H1 (cell line): ENCODE results near the gene MAGEB1. TPM values are rescaled to one million over a fixed set of nuclear protein-coding genes. Genes with fewer than 3 reads are reported as not detected.

Source experiments
- CTCF ChIA-PET: fragments of 300-600 bp; sonication (Branson Sonifier 250); formaldehyde crosslinking; loops from one replicate; lab custom pipeline; 2021; ENCODE audit not compliant: partially characterized antibody; lab: Charles Lee
- POLR2A ChIA-PET: fragments of 300-600 bp; sonication (Branson Sonifier 250); formaldehyde crosslinking; loops from one replicate; lab custom pipeline; 2021; ENCODE audit warnings: inconsistent platforms; ENCODE audit not compliant: partially characterized antibody; lab: Charles Lee
- DNase-seq, 2 experiments: peaks; one replicate each; pipeline versions ENCODE4 v3.0.0 to v3.0.0-alpha.2; 2010 to 2022; ENCODE audit warnings: low spot score in 2 of 2, low read depth in 1 of 2, mixed read lengths in 1 of 2
- FAIRE-seq: peaks from 2 replicates; lab custom pipeline; 2011; peaks lifted over from hg19 to GRCh38; lab: Jason Lieb, UNC
- H2AFZ ChIP-seq: 2 replicates; pipeline ENCODE4 v1.8.1; 2012; ENCODE audit warnings: low read length, inconsistent platforms
- H2AK5ac ChIP-seq: 2 replicates; pipeline ENCODE4 v1.6.1; 2013; ENCODE audit warnings: low read depth, low read length
- H2BK120ac ChIP-seq: replicated peaks from 2 replicates; pipeline ENCODE3; 2013; ENCODE audit warnings: low read depth, low read length, inconsistent platforms
- H2BK12ac ChIP-seq: 2 replicates; pipeline ENCODE4 v1.6.1; 2013; ENCODE audit warnings: low read depth, low read length
- H2BK15ac ChIP-seq: 2 replicates; pipeline ENCODE4 v1.6.1; 2013; ENCODE audit warnings: low read length
- H2BK20ac ChIP-seq: 2 replicates; pipeline ENCODE4 v1.6.1; 2013; ENCODE audit warnings: low read length
- H2BK5ac ChIP-seq: 2 replicates; pipeline ENCODE4 v1.6.1; 2013; ENCODE audit warnings: low read depth, low read length
- H3K14ac ChIP-seq: 2 replicates; pipeline ENCODE4 v1.6.1; 2013; ENCODE audit warnings: inconsistent platforms; ENCODE audit not compliant: insufficient read length
- H3K18ac ChIP-seq: 2 replicates; pipeline ENCODE4 v1.6.1; 2013; ENCODE audit warnings: low read length; ENCODE audit errors: extremely low read depth
- H3K23ac ChIP-seq: 2 replicates; pipeline ENCODE4 v1.6.1; 2013; ENCODE audit warnings: inconsistent platforms; ENCODE audit not compliant: insufficient read length
- H3K23me2 ChIP-seq: 2 replicates; pipeline ENCODE4 v1.6.1; 2013; ENCODE audit warnings: low read depth, low read length
- H3K27ac ChIP-seq: 2 replicates; pipeline ENCODE4 v1.6.1; 2011; ENCODE audit warnings: low read depth, low read length, inconsistent platforms
- H3K27me3 ChIP-seq, 4 experiments: replicated peaks in 1 of 4; 1 replicate in 1 of 4; 2 replicates in 3 of 4; pipeline versions ENCODE4 v1.6.1 to v1.8.1; 2011 to 2013; ENCODE audit warnings: low read length in 3 of 4, mild to moderate bottlenecking in 3 of 4, inconsistent platforms in 2 of 4, mixed read lengths in 2 of 4, moderate library complexity in 1 of 4; ENCODE audit not compliant: control insufficient read depth in 3 of 4, insufficient read depth in 3 of 4; ENCODE audit errors: extremely low read depth in 1 of 4
- H3K36me3 ChIP-seq, 4 experiments: 2 replicates each; pipeline versions ENCODE4 v1.6.1 to v1.8.1; 2011 to 2013; ENCODE audit warnings: mild to moderate bottlenecking in 4 of 4, low read length in 3 of 4, moderate library complexity in 2 of 4, control low read depth in 1 of 4, inconsistent platforms in 1 of 4; ENCODE audit not compliant: insufficient read depth in 4 of 4, control insufficient read depth in 2 of 4
- H3K4ac ChIP-seq: replicated peaks from 2 replicates; pipeline ENCODE3; 2013; ENCODE audit warnings: low read length, low read depth, mixed read lengths, inconsistent platforms; ENCODE audit not compliant: insufficient read length
- H3K4me1 ChIP-seq, 4 experiments: replicated peaks in 1 of 4; 1 replicate in 1 of 4; 2 replicates in 3 of 4; pipeline versions ENCODE4 v1.6.1 to v1.8.1; 2011 to 2013; ENCODE audit warnings: low read length in 3 of 4, inconsistent platforms in 2 of 4, mixed read lengths in 1 of 4; ENCODE audit not compliant: insufficient read depth in 4 of 4, control insufficient read depth in 3 of 4
- H3K4me2 ChIP-seq, 2 experiments: 2 replicates each; pipeline versions ENCODE4 v1.6.1 to v1.8.1; 2011 to 2013; ENCODE audit warnings: low read depth in 2 of 2, low read length in 2 of 2, control low read depth in 1 of 2, inconsistent platforms in 1 of 2, mild to moderate bottlenecking in 1 of 2; ENCODE audit not compliant: insufficient read depth in 1 of 2
- H3K4me3 ChIP-seq, 4 experiments: fragments of 200-600, 300-600 bp in 1 of 4; sonication (generic), shearing (Covaris generic), sonication (Bioruptor Twin) in 1 of 4; 2 replicates each; pipeline versions ENCODE4 v1.5.1 to v1.8.1; 2011 to 2016; ENCODE audit warnings: low read length in 4 of 4, low read depth in 3 of 4, control low read depth in 2 of 4, inconsistent platforms in 2 of 4, mild to moderate bottlenecking in 2 of 4, mixed read lengths in 1 of 4, moderate library complexity in 1 of 4; ENCODE audit not compliant: insufficient read depth in 2 of 4; ENCODE audit errors: extremely low read depth in 1 of 4
- H3K56ac ChIP-seq: replicated peaks from 2 replicates; pipeline ENCODE3; 2013; ENCODE audit warnings: low read depth, mild to moderate bottlenecking, mixed read lengths, low read length, inconsistent platforms; ENCODE audit not compliant: insufficient read length
- H3K79me1 ChIP-seq: 2 replicates; pipeline ENCODE4 v1.6.1; 2013; ENCODE audit warnings: low read depth, low read length, control low read depth
- H3K79me2 ChIP-seq, 2 experiments: 2 replicates each; pipeline versions ENCODE4 v1.6.1 to v1.8.1; 2012 to 2013; ENCODE audit warnings: low read length in 2 of 2, mild to moderate bottlenecking in 2 of 2, inconsistent platforms in 1 of 2; ENCODE audit not compliant: insufficient read depth in 2 of 2, control insufficient read depth in 1 of 2
- H3K9ac ChIP-seq, 4 experiments: replicated peaks in 1 of 4; 1 replicate in 1 of 4; 2 replicates in 3 of 4; pipeline versions ENCODE4 v1.6.1 to v1.8.1; 2011 to 2013; ENCODE audit warnings: low read depth in 3 of 4, low read length in 3 of 4, control low read depth in 2 of 4, mild to moderate bottlenecking in 2 of 4, moderate library complexity in 2 of 4, inconsistent platforms in 1 of 4; ENCODE audit errors: extremely low read depth in 1 of 4
- H3K9me3 ChIP-seq, 2 experiments: 2 replicates each; pipeline versions ENCODE4 v1.6.1 to v1.8.1; 2012 to 2013; ENCODE audit warnings: mild to moderate bottlenecking in 2 of 2, moderate library complexity in 2 of 2, control low read depth in 1 of 2, inconsistent platforms in 1 of 2, low read depth in 1 of 2, low read length in 1 of 2, mixed read lengths in 1 of 2; ENCODE audit not compliant: insufficient read depth in 2 of 2
- H4K20me1 ChIP-seq, 2 experiments: replicated peaks in 1 of 2; 2 replicates each; pipeline versions ENCODE3 to v1.8.1; 2011 to 2013; ENCODE audit warnings: inconsistent platforms in 2 of 2, low read length in 2 of 2, mild to moderate bottlenecking in 1 of 2; ENCODE audit not compliant: insufficient read depth in 2 of 2, control insufficient read depth in 1 of 2
- H4K5ac ChIP-seq: 2 replicates; pipeline ENCODE4 v1.6.1; 2013; ENCODE audit warnings: low read length, low read depth, mixed read lengths, inconsistent platforms; ENCODE audit not compliant: insufficient read length
- H4K8ac ChIP-seq: 2 replicates; pipeline ENCODE4 v1.8.0; 2013; ENCODE audit warnings: mild to moderate bottlenecking, moderate library complexity, low read length, inconsistent platforms; ENCODE audit not compliant: insufficient read depth; ENCODE audit errors: extremely low read depth
- H4K91ac ChIP-seq: replicated peaks from 2 replicates; pipeline ENCODE3; 2013; ENCODE audit warnings: low read length, mixed read lengths, inconsistent platforms; ENCODE audit not compliant: insufficient read length
- CTCF ChIP-seq, 3 experiments: IDR thresholded peaks; 1 replicate in 2 of 3; 2 replicates in 1 of 3; pipeline versions ENCODE4 v1.5.1 to v1.6.1; 2011; ENCODE audit warnings: low read length in 3 of 3, mild to moderate bottlenecking in 3 of 3, inconsistent platforms in 2 of 3, low read depth in 1 of 3, moderate library complexity in 1 of 3; ENCODE audit not compliant: insufficient read depth in 1 of 3; ENCODE audit errors: control extremely low read depth in 1 of 3
- EZH2 ChIP-seq: fragments of 200-600 bp; sonication (generic); IDR thresholded peaks from 2 replicates; pipeline ENCODE4 v1.7.1; 2012; ENCODE audit warnings: low read depth, mild to moderate bottlenecking, moderate library complexity, low read length, inconsistent platforms; ENCODE audit not compliant: severe bottlenecking
- TAF1 ChIP-seq: IDR thresholded peaks from 2 replicates; pipeline ENCODE4 v1.6.1; 2011; ENCODE audit warnings: mild to moderate bottlenecking, low read depth, low read length
- WGBS, 2 experiments: shearing (Covaris generic) in 1 of 2; methylation state at CpG; one replicate each; pipeline versions ENCODE4 v1.1.6 to v1.1.7; 2013 to 2015; ENCODE audit warnings: low lambda C conversion rate in 2 of 2, mixed read lengths in 2 of 2, inconsistent platforms in 1 of 2, low coverage in 1 of 2, missing lambda C conversion rate in 1 of 2; ENCODE audit not compliant: insufficient replicate concordance in 2 of 2, insufficient coverage in 1 of 2, insufficient read length in 1 of 2; ENCODE audit errors: extremely low coverage in 1 of 2, missing lambda C conversion rate in 1 of 2; 5-methylcytosine and 5-hydroxymethylcytosine counted together
- polyA plus RNA-seq, 7 experiments: library from polyadenylated mRNA; depleted of rRNA in 3 of 7; stranded (reverse) in 5 of 7; unstranded in 2 of 7; fragments of >200 nt in 5 of 7; fragments of 200-250 nt in 2 of 7; gene quantifications; 1 replicate in 5 of 7; 2 replicates in 1 of 7; 4 replicates in 1 of 7; pipeline versions ENCODE4 v1.2.1 to v1.2.3, GENCODE V29; 2011 to 2013; ENCODE audit warnings: missing spikeins in 2 of 7, mixed read lengths in 2 of 7
- total RNA-seq: library from RNA; stranded (reverse); fragmentation: NEBNext Ultra II Directional; extraction: Animal tissue kit (Norgen Biotek cat#: 25700); gene quantifications from 2 replicates; pipeline ENCODE4 v1.2.1, GENCODE V29; 2021

Gene MAGEB1
- total and polyA plus RNA-seq, 2 of the 8 experiments (the other 6 are each of a cell fraction or from before 2014, with no cell fraction given) = 0.05 TPM; not detected in 1

- H2AK5ac ChIP-seq = no peak within 1 kb of the TSS
- H4K8ac ChIP-seq = no peak within 1 kb of the TSS
- H3K23me2 ChIP-seq = no peaks in the 10 kb centered on the region
- H3K9ac ChIP-seq = no peak within 1 kb of the TSS
- no peak within 1 kb of the TSS for H2BK12ac ChIP-seq
- H3K4me3 ChIP-seq = no peak within 1 kb of the TSS
- no peak within 1 kb of the TSS for H3K4ac ChIP-seq
- no peak for DNase-seq
- no peak within 1 kb of the TSS for H2BK120ac ChIP-seq
- H4K5ac ChIP-seq = no peak within 1 kb of the TSS
- no peak within 1 kb of the TSS for H3K14ac ChIP-seq
- no peak within 1 kb of the TSS for H2AFZ ChIP-seq
- no peak within 1 kb of the TSS for H3K18ac ChIP-seq
- H3K4me2 ChIP-seq = no peak within 1 kb of the TSS
- TF ChIP-seq CTCF (IDR thresholded peaks at IDR 0.05; ENCODE audit: control extremely low read depth in 1 of 3, insufficient read depth in 1 of 3, low read depth in 1 of 3, low read length in 3 of 3) = peak; percentile 4 to 42 (median 39); a peak in 2 of 4 replicates
- no peak for TF ChIP-seq TAF1
- TF ChIP-seq EZH2 = no peak
- whole genome bisulfite sequencing, 2 experiments = 92% methylated on average over 12 of the region's 29 CpGs; no CpG with 5 or more reads in 1 of the 2 experiments
- no peak for FAIRE-seq
- H3K56ac ChIP-seq = no peak within 1 kb of the TSS
- H2BK20ac ChIP-seq = no peak within 1 kb of the TSS
- no peak within 1 kb of the TSS for H2BK15ac ChIP-seq
- H3K4me1 ChIP-seq = peaks cover 0 to 5% (median 0%) of the 10 kb centered on the region in 4 experiments; a peak in 2 of 7 replicates
- H3K36me3 ChIP-seq = no peaks in the 10 kb centered on the region
- no peak within 1 kb of the TSS for H4K91ac ChIP-seq
- no peak within 1 kb of the TSS for H3K23ac ChIP-seq
- ChIA-PET POLR2A (no interaction called here), CTCF (no interaction called here)
- no peaks in the 10 kb centered on the region for H3K79me1 ChIP-seq
- no peaks in the 10 kb centered on the region for H3K27me3 ChIP-seq
- no peak within 1 kb of the TSS for H3K27ac ChIP-seq
- no peak within 1 kb of the TSS for H2BK5ac ChIP-seq
- no peaks in the 10 kb centered on the region; a peak in 1 of 4 replicates for H3K9me3 ChIP-seq
- H3K79me2 ChIP-seq = no peaks in the 10 kb centered on the region
- no peaks in the 10 kb centered on the region for H4K20me1 ChIP-seq
These were observed 31.5 kb upstream of the MAGEB1 start, which contains the start of gene MAGEB2 for GRCh38 chrX:30215357-30215843. Gene MAGEB2 (plus strand): TSS chrX:30215563. CDS start chrX:30218581, 3,018 bp downstream.
